ENCODE results near the gene SPAG5. TPM values are rescaled to one million over a fixed set of nuclear protein-coding genes. Genes with fewer than 3 reads are reported as not detected.

SPAG5 gene
- total and polyA plus RNA-seq, 9 of the 15 experiments (the other 6 are each of a cell fraction or from before 2014, with no cell fraction given) = 94.4 to 286 (median 151) TPM

DNA sequence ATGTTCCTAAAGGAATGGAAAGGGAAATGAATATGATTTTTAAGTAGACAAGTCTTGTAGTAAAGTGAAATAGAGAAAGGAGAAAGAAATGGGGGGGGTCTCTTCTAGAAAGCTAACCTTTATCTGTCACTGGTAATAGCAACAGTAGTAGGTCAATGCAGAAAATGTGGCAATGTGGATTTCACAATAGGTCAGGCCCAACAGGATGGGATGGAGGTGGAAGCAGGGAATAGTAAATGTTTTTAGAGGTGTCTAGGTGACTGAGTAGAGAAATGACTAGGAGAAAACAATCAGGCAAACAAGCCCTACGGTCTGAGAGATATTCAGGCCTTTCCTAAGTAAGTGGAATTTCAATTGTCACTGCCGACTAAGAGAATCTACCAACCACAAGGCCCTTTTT is 21.2 kb upstream of the SPAG5 start:
- Histone ChIP-seq H3K27ac (ENCODE audit: extremely low read depth, low read depth, low read length) (no peak overlapping the region), H3K36me3 (ENCODE audit: control insufficient read depth, insufficient read depth, low read length) (peaks cover 99% of the 10 kb centered on the region), H3K9me1 (ENCODE audit: control insufficient read depth, insufficient read depth, low read length) (no peaks in the 10 kb centered on the region), H3K79me2 (ENCODE audit: control insufficient read depth, insufficient read depth, low read length) (no peaks in the 10 kb centered on the region), H3K4me2 (ENCODE audit: insufficient read depth, low read length) (no peak overlapping the region), H3K9me3 (replicated peaks; ENCODE audit: control insufficient read depth, insufficient read depth, low read depth, low read length) (no peaks in the 10 kb centered on the region), H4K20me1 (replicated peaks; ENCODE audit: control insufficient read depth, insufficient read depth, low read length) (no peaks in the 10 kb centered on the region), H3K9ac (ENCODE audit: insufficient read depth in 1 of 2, low read depth in 2 of 2, low read length in 2 of 2) (no peak overlapping the region), H3K4me1 (replicated peaks in 1 of 2; ENCODE audit: control insufficient read depth in 2 of 2, insufficient read depth in 2 of 2, low read length in 2 of 2) (no peaks in the 10 kb centered on the region), H2AFZ (ENCODE audit: low read depth, low read length) (no peak overlapping the region), H3K27me3 (ENCODE audit: control insufficient read depth in 2 of 2, insufficient read depth in 2 of 2, low read length in 2 of 2) (no peaks in the 10 kb centered on the region), H3K4me3 (no peak overlapping the region)
- 95% methylated on average over 2 of the region's 2 CpGs for WGBS (ENCODE audit: insufficient coverage, low coverage, missing lambda C conversion rate)
- DNase-seq (ENCODE audit: extremely low read depth in 1 of 4, low spot score in 3 of 4) = no peak
- POLR2A ChIA-PET = interaction anchor here (0.6 to 2.6 kb wide), 10 partner anchors 8 to 32 kb away, joined by 3 to 10 read pairs (median 4); partner anchors contain the start of gene SPAG5
- no TSS peak for BruUV-seq (replicated peaks)
- FAIRE-seq = no peak
- CTCF ChIA-PET (ENCODE audit: low intra/inter-chr PET ratio) = interaction anchor here (0.6 kb wide), 1 partner anchor 68 kb away, joined by 6 read pairs; the partner anchor contains the start of gene UNC119
- no peak for ATAC-seq
- intact Hi-C loops (cut with micrococcal nuclease) = no loop called here
- in situ Hi-C loops (cut with MboI) = no loop called here
- TF ChIP-seq CEBPG (CRISPR knock-in tag; IDR thresholded peaks at IDR 0.05) = no peak
- TF ChIP-seq CEBPG (tag; conservative IDR thresholded peaks at IDR 0.05 in 1 of 2, IDR thresholded peaks at IDR 0.05 in 1 of 2) = 0 out of 4 replicates have a peak, but pooled peaks of 1 of the 2 experiments have one; percentile 12
- peak; percentile 54 for TF ChIP-seq CEBPB (tag; IDR thresholded peaks at IDR 0.05)
- no peak for TF ChIP-seq KLF1 (tag; IDR thresholded peaks at IDR 0.05)

DNA sequence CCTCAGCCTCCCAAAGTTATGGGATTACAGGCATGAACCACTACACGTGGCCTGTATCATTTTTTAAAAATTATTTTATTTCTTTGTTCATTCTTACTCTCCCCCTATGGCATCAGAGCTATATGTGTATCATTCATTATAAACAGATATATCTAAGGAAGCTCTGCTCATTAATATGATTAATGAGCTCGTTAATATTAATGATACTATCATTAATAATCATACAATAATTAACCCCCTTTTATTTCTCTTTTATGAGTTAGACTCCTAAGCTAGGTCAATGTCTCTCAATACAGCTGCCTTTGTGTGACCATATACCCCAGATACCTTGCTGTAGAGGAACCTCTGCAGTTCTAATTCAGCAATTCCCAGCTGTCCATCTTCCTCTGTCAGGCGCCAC is 19.6 kb upstream of the SPAG5 start:
- Histone ChIP-seq H3K9ac (ENCODE audit: insufficient read depth in 1 of 2, low read depth in 2 of 2, low read length in 2 of 2) (no peak overlapping the region), H3K27ac (ENCODE audit: extremely low read depth, low read depth, low read length) (no peak overlapping the region), H3K4me2 (ENCODE audit: insufficient read depth, low read length) (no peak overlapping the region), H3K4me3 (no peak overlapping the region), H3K4me1 (replicated peaks in 1 of 2; ENCODE audit: control insufficient read depth in 2 of 2, insufficient read depth in 2 of 2, low read length in 2 of 2) (no peaks in the 10 kb centered on the region), H4K20me1 (replicated peaks; ENCODE audit: control insufficient read depth, insufficient read depth, low read length) (0 out of 2 replicates have a peak, but pooled peaks cover 7% of the 10 kb centered on the region), H2AFZ (ENCODE audit: low read depth, low read length) (no peak overlapping the region), H3K79me2 (ENCODE audit: control insufficient read depth, insufficient read depth, low read length) (no peaks in the 10 kb centered on the region), H3K9me3 (replicated peaks; ENCODE audit: control insufficient read depth, insufficient read depth, low read depth, low read length) (no peaks in the 10 kb centered on the region), H3K9me1 (ENCODE audit: control insufficient read depth, insufficient read depth, low read length) (no peaks in the 10 kb centered on the region), H3K36me3 (ENCODE audit: control insufficient read depth, insufficient read depth, low read length) (peaks cover 99% of the 10 kb centered on the region), H3K27me3 (ENCODE audit: control insufficient read depth in 2 of 2, insufficient read depth in 2 of 2, low read length in 2 of 2) (no peaks in the 10 kb centered on the region)
- intact Hi-C loops (cut with micrococcal nuclease) = no loop called here
- CTCF ChIA-PET (ENCODE audit: low intra/inter-chr PET ratio) = no interaction called here
- FAIRE-seq (no peak), ATAC-seq (no peak), DNase-seq (ENCODE audit: extremely low read depth in 1 of 4, low spot score in 3 of 4) (no peak)
- no TSS peak for BruUV-seq (replicated peaks)
- 85% methylated on average over 3 of the region's 3 CpGs for WGBS (ENCODE audit: insufficient coverage, low coverage, missing lambda C conversion rate)
- TF ChIP-seq MBD1 (CRISPR knock-in tag; IDR thresholded peaks at IDR 0.05) (no peak), DACH1 (IDR thresholded peaks at IDR 0.05; ENCODE audit: partially characterized antibody) (peak; percentile 92)
- in situ Hi-C loops (cut with MboI) = no loop called here
- POLR2A ChIA-PET = interaction anchor here (0.7 to 2.6 kb wide), 6 partner anchors 7 to 173 kb away, joined by 3 to 10 read pairs (median 3); partner anchors contain the start of genes SDF2, SPAG5 and SUPT6H

Measured in K562 (cell line).